GM18526 (cell line): ENCODE measurements around the gene WNT7B.

ENCODE experiments used
- POLR2A ChIP-seq: IDR thresholded peaks from 3 replicates; pipeline ENCODE4 v1.6.1; 2011; ENCODE audit not compliant: insufficient read length; ENCODE audit errors: extremely low read depth

The WNT7B gene

GRCh38 chr22:45908961-45909360 lies 68.0 kb downstream of the WNT7B start:
- TF ChIP-seq POLR2A: no peak

- no peak for TF ChIP-seq POLR2A
Measured at GRCh38 chr22:45907996-45908395, 69.0 kb downstream of the WNT7B start.

- TF ChIP-seq POLR2A: no peak
Measured at GRCh38 chr22:45907378-45907777, 69.6 kb downstream of the WNT7B start.

GRCh38 chr22:45906946-45907345 lies 70.0 kb downstream of the WNT7B start:
- TF ChIP-seq POLR2A: no peak

GRCh38 chr22:45905924-45906865 lies 70.8 kb downstream of the WNT7B start:
- TF ChIP-seq POLR2A: no peak

- no peak for TF ChIP-seq POLR2A
Measured at GRCh38 chr22:45905326-45905923, 71.5 kb downstream of the WNT7B start.

GRCh38 chr22:45904236-45904635 lies 72.7 kb downstream of the WNT7B start:
- no peak for TF ChIP-seq POLR2A

- TF ChIP-seq POLR2A: no peak
Measured at GRCh38 chr22:45903355-45904135, 73.4 kb downstream of the WNT7B start.

- no peak for TF ChIP-seq POLR2A
Measured at GRCh38 chr22:45897736-45898135, 79.2 kb downstream of the WNT7B start.

GRCh38 chr22:45896964-45897538 lies 79.9 kb downstream of the WNT7B start:
- TF ChIP-seq POLR2A: no peak

- TF ChIP-seq POLR2A: no peak
Measured at GRCh38 chr22:45896153-45896951, 80.6 kb downstream of the WNT7B start.

GRCh38 chr22:45895436-45896152 lies 81.4 kb downstream of the WNT7B start:
- no peak for TF ChIP-seq POLR2A

GRCh38 chr22:45893516-45893915 lies 83.4 kb downstream of the WNT7B start:
- no peak for TF ChIP-seq POLR2A

GRCh38 chr22:45892681-45893461 lies 84.1 kb downstream of the WNT7B start:
- no peak for TF ChIP-seq POLR2A
